Lung (tissue), 12 donors: ENCODE data around the gene LAMA1. TPM values are rescaled to one million over a fixed set of nuclear protein-coding genes. Genes with fewer than 3 reads are reported as not detected.
A peak's percentile ranks its signal among the peaks of the same experiment; 100 is the strongest.

Experiments
- ATAC-seq: fragments of 200-7000 bp; cut with Tn5 transposase; one replicate; pipeline ENCODE4 v1.9.1; 2020; ENCODE audit warnings: moderate number of reproducible peaks; ENCODE audit not compliant: insufficient read depth, low FRiP score
- DNase-seq, 3 donors: peaks; one replicate each; pipeline ENCODE4 v3.0.0-alpha.2; 2013 to 2017
- H3K27ac ChIP-seq, 2 donors: one replicate each; pipeline ENCODE4 v1.5.1; 2013; ENCODE audit warnings: mild to moderate bottlenecking in 2 of 2, moderate library complexity in 2 of 2, control low read depth in 1 of 2, inconsistent platforms in 1 of 2, low read depth in 1 of 2, low read length in 1 of 2
- H3K27me3 ChIP-seq, 3 donors: one replicate each; pipeline ENCODE4 v1.5.1; 2013; ENCODE audit warnings: low read length in 2 of 3; ENCODE audit not compliant: control insufficient read depth in 3 of 3, insufficient read depth in 3 of 3
- H3K36me3 ChIP-seq, 4 donors: one replicate each; pipeline ENCODE4 v1.5.1; 2013; ENCODE audit warnings: low read length in 4 of 4, mild to moderate bottlenecking in 1 of 4, moderate library complexity in 1 of 4; ENCODE audit not compliant: control insufficient read depth in 4 of 4, insufficient read depth in 4 of 4
- H3K4me1 ChIP-seq, 5 donors: one replicate each; pipeline ENCODE4 v1.5.1; 2013; ENCODE audit warnings: low read length in 5 of 5, mild to moderate bottlenecking in 2 of 5, moderate library complexity in 1 of 5; ENCODE audit not compliant: control insufficient read depth in 5 of 5, insufficient read depth in 5 of 5
- H3K4me3 ChIP-seq: one replicate; pipeline ENCODE4 v1.5.1; 2013; ENCODE audit warnings: mild to moderate bottlenecking, control low read depth, moderate library complexity
- H3K9ac ChIP-seq, 2 donors: one replicate each; pipeline ENCODE4 v1.5.1; 2013; ENCODE audit warnings: low read length in 2 of 2, control low read depth in 1 of 2; ENCODE audit not compliant: insufficient read depth in 1 of 2
- H3K9me3 ChIP-seq, 4 donors: one replicate each; pipeline ENCODE4 v1.5.1; 2013; ENCODE audit warnings: low read length in 3 of 4, mild to moderate bottlenecking in 1 of 4, moderate library complexity in 1 of 4; ENCODE audit not compliant: control insufficient read depth in 4 of 4, insufficient read depth in 3 of 4
- CTCF ChIP-seq: IDR thresholded peaks from 2 replicates; pipeline ENCODE4 v1.5.1; 2012; ENCODE audit warnings: mild to moderate bottlenecking; ENCODE audit errors: control extremely low read depth, extremely low read depth
- WGBS, 2 donors: extraction: QIAGEN DNeasy Blood & Tissue Kit; methylation state at CpG; one replicate each; pipeline ENCODE4 v1.1.7; 2013; 5-methylcytosine and 5-hydroxymethylcytosine counted together
- polyA plus RNA-seq, 2 donors: library from polyadenylated mRNA; stranded (reverse); fragments of 200-250 nt; gene quantifications; one replicate each; pipeline ENCODE4 v1.2.1, GENCODE V29; 2013
- total RNA-seq, 2 donors: library from RNA; depleted of rRNA in 1 of 2; stranded (reverse); fragments of >200 nt in 1 of 2; gene quantifications; one replicate each; pipeline ENCODE4 v1.2.1, GENCODE V29; 2014 to 2021
- donor health status: control.
- donor health status: control.
- donor health status: Bipolar disorder and iron deficiency.
- donor health status: healthy.
- donor health status: DM: yes; HTN: yes; CAD: no.

The LAMA1 gene
- total and polyA plus RNA-seq, 4 donors, result 0.66 to 2.8 (median 1.7) TPM

DNA sequence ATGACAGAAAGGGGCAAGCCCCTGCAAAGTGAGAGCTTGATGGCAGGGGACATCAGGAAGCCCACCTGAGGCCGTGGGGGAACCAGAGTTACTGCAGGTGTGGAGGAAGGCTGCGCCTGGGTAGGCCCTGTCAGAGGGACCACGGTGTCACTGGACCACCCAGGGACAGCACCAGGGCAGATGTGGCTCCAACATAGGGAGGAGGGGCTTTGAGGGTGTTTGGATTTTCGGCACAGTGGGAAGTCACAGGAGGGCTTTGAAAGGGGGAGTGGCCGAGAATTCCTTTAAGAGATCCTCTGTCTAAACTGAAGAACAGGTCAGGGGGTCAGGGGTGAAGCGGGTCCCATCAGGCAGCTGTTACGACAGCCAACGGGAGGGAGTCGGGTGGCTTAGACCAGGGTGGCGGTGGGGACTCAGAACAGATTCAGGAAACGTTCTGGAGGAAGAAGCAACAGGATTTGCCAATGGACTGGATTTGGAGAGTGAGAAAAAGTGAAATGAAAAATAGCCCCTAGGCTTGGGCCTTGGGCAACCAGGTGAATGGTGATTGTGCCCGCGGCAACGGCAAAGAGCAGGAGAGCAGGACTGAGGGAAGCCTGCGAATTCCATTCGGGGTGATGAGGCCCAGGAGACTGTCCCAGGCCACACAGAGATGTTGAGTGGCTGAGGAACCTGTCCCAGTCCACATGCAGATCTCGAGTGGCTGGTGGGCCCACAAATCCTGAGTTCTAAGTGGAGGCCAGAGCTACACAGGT, 166.1 kb downstream of the LAMA1 start:
- DNase-seq, result no peak
- Histone ChIP-seq H3K9me3 (no peaks in the 10 kb centered on the region), H3K27ac (no peak overlapping the region), H3K4me1 (peaks cover 0 to 32% (median 0%) of the 10 kb centered on the region in 5 donors), H3K4me3 (no peak overlapping the region), H3K36me3 (no peaks in the 10 kb centered on the region), H3K27me3 (no peaks in the 10 kb centered on the region), H3K9ac (no peak overlapping the region)
- TF ChIP-seq CTCF, result no peak
- WGBS, 2 donors, result 82 to 87% methylated on average over 17 of the region's 17 CpGs
- no peak for ATAC-seq

DNA sequence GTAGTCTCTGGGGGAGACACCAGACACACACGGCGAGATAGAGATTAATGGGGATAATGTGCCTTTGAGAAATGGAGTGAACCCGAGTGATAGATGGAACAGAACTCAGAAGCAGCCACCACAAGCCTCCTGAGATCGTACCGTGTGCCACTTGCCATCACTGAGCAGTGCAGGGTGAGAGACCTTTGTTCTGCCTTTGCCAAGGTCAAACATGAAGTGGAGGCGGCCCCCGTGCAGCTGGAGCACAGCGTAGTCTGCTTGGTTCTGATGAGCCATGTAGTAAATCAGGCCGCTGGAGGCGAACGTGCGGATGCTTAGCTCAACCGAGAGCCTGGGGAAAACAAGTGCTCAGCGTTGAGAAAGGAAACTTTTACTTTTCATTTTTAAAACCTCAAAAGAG, 167.0 kb downstream of the LAMA1 start:
- Histone ChIP-seq H3K36me3 (no peaks in the 10 kb centered on the region), H3K9me3 (no peaks in the 10 kb centered on the region), H3K4me3 (no peak overlapping the region), H3K27ac (no peak overlapping the region), H3K4me1 (peaks cover 0 to 32% (median 0%) of the 10 kb centered on the region in 5 donors), H3K9ac (no peak overlapping the region), H3K27me3 (no peaks in the 10 kb centered on the region)
- TF ChIP-seq CTCF, result no peak
- WGBS, 2 donors, result 88 to 89% methylated on average over 14 of the region's 14 CpGs
- no peak for ATAC-seq
- DNase-seq, result no peak

GRCh38 chr18:6949800-6950586, 167.6 kb downstream of the LAMA1 start:
- no peaks in the 10 kb centered on the region for H3K36me3 ChIP-seq
- H3K27ac ChIP-seq, result no peak overlapping the region
- 61 to 77% methylated on average over 11 of the region's 11 CpGs for WGBS, 2 donors
- H3K4me1 ChIP-seq, result peaks cover 0 to 32% (median 0%) of the 10 kb centered on the region in 5 donors
- no peak overlapping the region for H3K4me3 ChIP-seq
- H3K9ac ChIP-seq, result no peak overlapping the region
- no peaks in the 10 kb centered on the region for H3K27me3 ChIP-seq
- no peaks in the 10 kb centered on the region for H3K9me3 ChIP-seq
- ATAC-seq, result no peak
- TF ChIP-seq CTCF, result no peak
- peak in 1 of 3 donors; percentile 11 for DNase-seq
